HG02884 (cell line): Measurements from ENCODE around the gene HIF1A.
A peak's percentile ranks its signal among the peaks of the same experiment; 100 is the strongest.
"Not testable (repeated sequence)": the region's sequence is repeated elsewhere in the genome, so short reads cannot be mapped to it uniquely, and the experiment has no call there.

Source experiments
- ATAC-seq: cut with Tn5 transposase; IDR thresholded peaks from one replicate; pipeline ENCODE4 v1.9.1; 2021; ENCODE audit warnings: mild to moderate bottlenecking, moderate library complexity; ENCODE audit not compliant: unreplicated experiment

The HIF1A gene

GRCh38 chr14:61694830-61695694, at the start of gene HIF1A:
Gene HIF1A, plus strand, starts transcription at chr14:61695513. Its CDS starts 292 bp downstream, at chr14:61695805.
- peak; percentile 89 for ATAC-seq

- ATAC-seq, result no peak
These were observed 48.8 kb upstream of the HIF1A start for GRCh38 chr14:61646366-61647116.

- ATAC-seq, result no peak
These were observed 47.6 kb upstream of the HIF1A start for GRCh38 chr14:61647704-61648103.

DNA sequence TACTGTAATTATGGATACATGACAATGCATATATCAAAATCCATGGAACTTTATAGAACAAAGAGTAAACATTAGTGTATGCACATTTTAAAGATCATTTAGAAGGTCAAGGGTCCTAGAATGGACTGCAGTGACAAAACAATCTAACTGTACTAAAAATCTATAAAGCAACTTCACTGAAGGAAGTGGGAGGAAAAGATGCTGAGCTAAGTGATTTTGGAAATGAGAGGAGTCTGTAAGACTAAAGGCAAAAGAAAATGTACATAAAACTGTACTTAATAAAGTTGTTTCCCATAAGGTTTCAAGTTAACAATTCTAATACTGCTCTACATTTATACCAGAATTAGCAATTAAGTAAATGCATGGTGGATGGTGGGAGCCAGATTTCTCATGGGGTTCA, 46.9 kb upstream of the HIF1A start:
- no peak for ATAC-seq

- no peak for ATAC-seq
These were observed 46.0 kb upstream of the HIF1A start for GRCh38 chr14:61649283-61649682.

DNA sequence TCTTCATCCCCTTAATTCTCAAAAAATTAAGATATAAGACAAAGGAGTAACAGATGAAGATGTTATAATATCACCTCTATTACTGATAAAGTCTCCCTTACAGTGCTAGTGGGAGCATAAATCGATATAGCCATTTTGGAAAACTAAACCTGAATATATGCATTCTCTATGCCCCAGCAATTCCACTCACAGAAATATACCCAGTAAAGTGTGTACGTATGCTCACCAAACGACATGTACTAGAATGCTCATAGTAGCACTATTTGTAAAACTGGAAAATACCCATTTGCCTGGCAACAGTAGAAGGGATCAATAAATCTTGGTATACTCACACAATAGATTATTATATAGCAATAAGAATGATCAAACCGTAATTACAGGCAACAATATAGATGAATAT, 44.0 kb upstream of the HIF1A start:
- no peak for ATAC-seq

DNA sequence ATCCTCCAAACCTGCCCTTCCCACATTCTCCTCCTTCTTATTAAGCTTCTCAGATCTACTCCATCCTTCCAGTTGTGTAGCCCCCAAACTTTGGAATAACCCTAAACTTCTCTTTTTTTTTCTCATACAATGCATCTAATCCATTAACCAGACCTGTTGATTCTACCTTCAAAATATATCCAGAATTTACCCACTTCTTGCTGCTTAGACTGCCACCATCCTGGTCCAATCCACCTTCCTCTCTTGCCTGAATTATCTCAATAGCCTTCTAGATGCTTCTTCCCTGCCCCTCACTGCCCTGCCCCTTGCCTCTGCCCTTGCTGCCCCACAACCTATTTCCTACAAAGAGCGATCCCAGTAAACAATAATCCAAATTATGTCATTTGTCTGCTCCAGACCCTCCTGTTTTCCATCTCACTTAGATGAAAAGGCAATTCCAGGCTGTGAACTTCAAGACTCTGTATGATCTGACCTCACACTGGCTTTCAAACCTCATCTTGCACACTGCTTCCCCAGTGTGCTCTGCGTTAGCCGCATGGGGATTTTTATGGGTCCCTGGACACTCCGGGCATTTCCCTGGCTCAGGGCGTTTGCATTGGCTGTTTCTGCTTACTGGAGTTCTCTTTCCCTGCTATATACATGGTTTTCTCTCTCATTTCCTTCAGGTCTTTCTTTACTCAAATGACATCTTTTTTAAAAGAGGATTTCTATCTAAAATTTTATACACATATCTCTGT, 42.6 kb upstream of the HIF1A start:
- ATAC-seq, result no peak

DNA sequence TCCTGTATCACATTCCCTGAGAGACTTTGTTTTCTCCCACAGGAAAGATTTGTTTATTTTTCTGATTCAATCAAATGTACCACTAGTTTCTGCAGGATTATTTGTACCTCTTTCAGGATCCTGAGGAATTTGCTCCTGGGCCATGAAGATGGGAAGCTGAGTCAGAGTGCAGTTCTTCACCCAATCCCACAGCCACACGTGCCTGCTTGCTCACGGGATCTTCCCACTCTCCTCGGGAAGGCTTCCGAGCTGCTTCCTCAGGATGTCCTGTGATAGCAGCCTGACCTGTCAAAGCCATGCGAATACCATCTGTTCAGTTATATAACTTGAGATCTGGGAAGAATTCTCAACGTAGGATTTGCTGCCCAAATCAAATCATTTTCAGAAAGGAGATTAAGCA, 41.8 kb upstream of the HIF1A start:
- ATAC-seq, result no peak

DNA sequence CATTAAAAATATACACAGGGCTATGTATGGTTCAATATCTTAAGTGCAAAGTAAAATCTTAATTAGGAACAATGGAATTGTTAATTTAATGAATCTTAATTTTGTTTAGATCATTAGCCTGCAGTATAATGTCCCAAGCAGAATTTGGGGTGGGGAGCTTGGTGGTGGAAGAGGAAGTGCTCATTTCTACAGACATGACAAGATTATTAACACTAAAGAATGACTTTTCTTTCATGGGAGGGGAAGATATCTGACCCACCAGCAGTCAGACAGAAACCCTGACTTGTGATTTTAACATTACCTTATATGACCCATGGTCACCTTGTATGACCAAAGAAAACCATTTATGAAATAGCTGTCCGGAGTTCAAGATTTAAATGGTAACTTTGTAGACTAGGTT, 41.3 kb upstream of the HIF1A start:
- no peak for ATAC-seq

GRCh38 chr14:61655777-61656176, 39.5 kb upstream of the HIF1A start:
- no peak for ATAC-seq

DNA sequence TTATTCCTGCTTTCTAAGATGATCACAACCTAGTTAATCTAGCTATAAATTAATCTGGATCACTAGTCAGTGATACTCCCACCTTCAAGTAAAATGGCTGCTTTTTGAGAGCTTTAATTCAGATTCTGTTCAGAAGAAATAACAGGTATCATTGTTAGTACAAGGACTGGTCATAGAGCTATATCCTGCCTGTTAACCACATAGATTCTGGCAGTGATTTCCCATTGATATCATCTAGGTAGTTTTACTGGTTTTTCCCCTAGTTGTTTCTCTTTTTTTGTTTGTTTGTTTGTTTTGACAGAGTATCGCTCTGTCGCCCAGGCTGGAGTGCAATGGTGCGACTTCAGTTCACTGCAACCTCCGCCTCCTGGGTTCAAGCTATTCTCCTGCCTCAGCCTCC, 39.0 kb upstream of the HIF1A start:
- ATAC-seq, result no peak

- ATAC-seq, result not testable (repeated sequence)
These were observed 37.2 kb upstream of the HIF1A start for GRCh38 chr14:61658111-61658510.

DNA sequence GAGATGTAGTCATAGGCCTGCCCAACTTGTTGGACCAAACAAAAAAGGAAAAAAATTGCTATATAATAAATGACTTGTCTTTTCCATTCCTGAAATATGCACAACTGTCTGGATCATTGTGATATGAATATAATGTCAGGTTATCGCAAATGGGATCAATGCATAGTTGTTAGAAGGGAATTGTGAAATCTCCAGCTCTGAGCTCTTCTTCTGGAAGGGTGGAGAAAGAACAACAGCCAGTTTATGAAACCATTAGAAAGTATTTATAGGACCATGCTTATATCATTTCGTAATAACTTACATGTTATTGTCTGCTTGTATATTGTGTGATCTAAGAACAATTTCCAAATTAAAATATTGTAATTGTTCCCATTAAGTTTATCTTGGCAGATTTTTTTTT, 35.7 kb upstream of the HIF1A start:
- ATAC-seq, result no peak

GRCh38 chr14:61661471-61662400, 33.6 kb upstream of the HIF1A start:
- peak; percentile 41 for ATAC-seq

DNA sequence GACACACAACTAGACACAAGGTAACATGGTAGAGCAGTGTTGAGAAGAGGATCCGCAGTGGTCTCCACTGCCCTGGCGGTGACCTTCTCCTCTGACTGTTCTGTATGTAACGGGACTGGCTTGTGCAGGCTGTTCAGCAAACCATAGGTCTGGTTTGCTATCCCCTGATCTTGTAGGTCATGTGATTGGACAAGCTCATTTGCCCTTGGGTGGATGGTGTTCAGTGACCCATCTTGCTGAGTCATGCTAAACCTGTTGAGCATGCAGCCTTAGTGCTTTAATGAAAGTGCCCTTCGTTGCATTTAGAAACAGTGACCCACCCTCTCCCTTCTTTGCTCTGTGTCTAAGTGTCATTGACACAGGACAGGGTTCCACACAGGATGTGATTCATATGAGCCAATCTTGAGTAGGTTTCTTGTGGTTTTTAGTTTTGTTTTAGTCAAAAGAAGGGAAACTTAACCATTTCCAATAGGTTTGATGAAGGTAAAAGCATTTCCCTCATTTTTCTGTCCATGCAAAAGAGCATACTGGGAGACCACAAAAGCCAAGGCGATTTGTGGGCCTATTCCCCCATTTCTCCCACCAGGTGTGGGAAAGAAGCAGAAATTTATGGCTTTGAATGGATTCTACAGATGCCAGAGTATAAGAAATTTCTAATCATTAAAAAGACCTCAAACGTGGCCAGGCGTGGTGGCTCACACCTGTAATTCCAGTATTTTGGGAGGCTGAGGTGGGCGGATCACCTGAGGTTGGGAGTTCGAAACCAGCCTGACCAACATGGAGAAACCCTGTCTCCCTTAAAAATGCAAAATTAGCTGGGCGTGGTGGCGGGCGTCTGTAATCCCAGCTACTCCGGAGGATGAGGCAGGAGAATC, 32.6 kb upstream of the HIF1A start:
- peak; percentile 80 for ATAC-seq

- no peak for ATAC-seq
These were observed 31.9 kb upstream of the HIF1A start for GRCh38 chr14:61663312-61663979.

DNA sequence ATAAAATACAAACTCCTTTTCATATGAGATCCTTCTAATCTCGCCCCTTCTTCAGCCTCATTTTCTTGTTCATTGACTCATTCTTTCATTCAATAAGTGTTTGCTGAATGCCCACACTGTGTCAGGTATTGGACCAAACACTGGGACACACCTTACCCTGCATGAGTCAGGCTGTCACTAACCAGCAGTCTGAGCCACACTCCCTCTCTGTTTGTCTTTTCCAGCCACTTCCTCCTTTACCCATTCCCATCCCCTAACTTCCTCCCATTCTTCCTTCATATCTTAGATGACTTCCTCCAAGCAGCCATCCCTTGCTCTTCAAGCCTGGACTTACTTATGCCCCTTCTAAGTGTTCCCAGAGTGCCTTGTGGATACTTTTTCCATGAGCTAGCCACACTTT, 27.0 kb upstream of the HIF1A start:
- no peak for ATAC-seq

GRCh38 chr14:61670576-61670975, 24.7 kb upstream of the HIF1A start:
- ATAC-seq, result no peak

DNA sequence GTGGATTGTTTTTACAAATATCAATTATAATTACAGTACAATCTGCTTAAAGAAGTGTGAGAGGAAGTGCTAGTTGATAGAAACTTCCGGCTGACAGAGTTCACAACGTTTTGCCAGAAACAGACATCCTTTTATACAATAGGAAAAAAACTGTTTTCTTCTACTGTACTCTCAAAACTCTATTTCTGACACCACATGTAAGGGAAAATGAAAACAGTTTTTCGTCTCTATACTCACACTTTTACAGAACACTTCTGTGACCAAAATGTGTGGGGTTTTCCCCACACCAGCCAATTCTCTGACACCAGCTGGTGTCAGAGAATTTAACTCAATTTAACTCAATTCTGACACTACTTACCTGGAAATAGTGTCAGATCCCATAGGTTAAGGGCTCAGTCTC, 24.2 kb upstream of the HIF1A start:
- ATAC-seq, result peak; percentile 92
